HEK293T (cell line): ENCODE data around the gene EFHC2.

Experiments used
- CTCF ChIA-PET: fragments of 350-600 bp; formaldehyde crosslinking; extraction: SDS; loops from one replicate; lab custom pipeline; 2021; ENCODE audit warnings: antibody characterized with exemption, inconsistent platforms; lab: Yijun Ruan, JAX
- POLR2A ChIA-PET: fragments of 350-600 bp; formaldehyde crosslinking; extraction: SDS; loops from one replicate; lab custom pipeline; 2020; ENCODE audit warnings: antibody characterized with exemption, inconsistent platforms; lab: Yijun Ruan, JAX
- DNase-seq: peaks from one replicate; pipeline ENCODE4 v3.0.0; 2012; ENCODE audit warnings: mixed read lengths; ENCODE audit errors: extremely low spot score
- ARNT ChIP-seq: fragments of 450-650 bp; IDR thresholded peaks from 2 replicates; pipeline ENCODE4 v1.6.1; 2017; ENCODE audit warnings: mild to moderate bottlenecking
- BHLHE40 ChIP-seq: fragments of 450-650 bp; IDR thresholded peaks from 2 replicates; pipeline ENCODE4 v1.6.1; 2016; ENCODE audit warnings: mild to moderate bottlenecking, moderate library complexity, borderline replicate concordance
- CTBP1 ChIP-seq: fragments of 450-650 bp; IDR thresholded peaks from 2 replicates; pipeline ENCODE4 v1.6.1; 2016; ENCODE audit warnings: borderline replicate concordance
- ELF4 ChIP-seq: fragments of 450-650 bp; IDR thresholded peaks from 2 replicates; pipeline ENCODE4 v1.6.1; 2017; ENCODE audit warnings: antibody characterized with exemption
- FOXA1 ChIP-seq: fragments of 450-650 bp; IDR thresholded peaks from 2 replicates; pipeline ENCODE4 v1.6.1; 2016; ENCODE audit warnings: mild to moderate bottlenecking
- FOXK2 ChIP-seq: fragments of 450-650 bp; IDR thresholded peaks from 2 replicates; pipeline ENCODE4 v1.6.1; 2016; ENCODE audit warnings: mild to moderate bottlenecking
- FOXM1 ChIP-seq: fragments of 450-650 bp; IDR thresholded peaks from 2 replicates; pipeline ENCODE4 v1.6.1; 2017; ENCODE audit warnings: mild to moderate bottlenecking, borderline replicate concordance
- HDGF ChIP-seq: fragments of 450-650 bp; IDR thresholded peaks from 2 replicates; pipeline ENCODE4 v1.6.1; 2017; ENCODE audit warnings: antibody characterized with exemption, borderline replicate concordance
- L3MBTL2 ChIP-seq: fragments of 450-650 bp; conservative IDR thresholded peaks from 2 replicates; pipeline ENCODE4 v1.6.1; 2016; ENCODE audit warnings: mild to moderate bottlenecking
- LEF1 ChIP-seq: fragments of 450-650 bp; IDR thresholded peaks from 2 replicates; pipeline ENCODE4 v1.6.1; 2017; ENCODE audit warnings: mild to moderate bottlenecking, borderline replicate concordance
- NFRKB ChIP-seq: fragments of 450-650 bp; IDR thresholded peaks from 2 replicates; pipeline ENCODE4 v1.6.1; 2016; ENCODE audit warnings: mild to moderate bottlenecking, moderate library complexity
- PKNOX1 ChIP-seq: fragments of 450-650 bp; IDR thresholded peaks from 2 replicates; pipeline ENCODE4 v1.6.1; 2016
- SP1 ChIP-seq: fragments of 450-650 bp; IDR thresholded peaks from 2 replicates; pipeline ENCODE4 v1.6.1; 2017
- SUZ12 ChIP-seq: fragments of 450-650 bp; IDR thresholded peaks from 2 replicates; pipeline ENCODE4 v1.6.1; 2016; ENCODE audit warnings: mild to moderate bottlenecking
- TARDBP ChIP-seq: fragments of 450-650 bp; IDR thresholded peaks from 2 replicates; pipeline ENCODE4 v1.6.1; 2016
- ZNF384 ChIP-seq: fragments of 450-650 bp; IDR thresholded peaks from 2 replicates; pipeline ENCODE4 v1.6.1; 2016

The EFHC2 gene

GRCh38 chrX:44175455-44175854 is 168.0 kb downstream of the EFHC2 start:
- ChIA-PET CTCF (no interaction called here), POLR2A (no interaction called here)
- no peak for TF ChIP-seq FOXA1
- no peak for DNase-seq

- CTCF ChIA-PET = interaction anchor here (0.6 kb wide), 1 partner anchor 54 kb away, joined by 4 read pairs; no protein-coding TSS in a partner anchor
- POLR2A ChIA-PET = no interaction called here
- no peak for DNase-seq
- TF ChIP-seq NFRKB = no peak
- no peak for TF ChIP-seq FOXA1
- TF ChIP-seq BHLHE40 = no peak
- TF ChIP-seq TARDBP = no peak
- no peak for TF ChIP-seq FOXM1
- no peak for TF ChIP-seq ZNF384
- TF ChIP-seq FOXK2 = no peak
- no peak for TF ChIP-seq L3MBTL2
- TF ChIP-seq PKNOX1 = no peak
- TF ChIP-seq HDGF = no peak
- TF ChIP-seq ELF4 = no peak
- no peak for TF ChIP-seq SP1
Observed at GRCh38 chrX:44174061-44174460, 169.4 kb downstream of the EFHC2 start.

- CTCF ChIA-PET = no interaction called here
- no peak for TF ChIP-seq L3MBTL2
- no peak for TF ChIP-seq PKNOX1
- POLR2A ChIA-PET = no interaction called here
Observed at GRCh38 chrX:44173219-44173618, 170.3 kb downstream of the EFHC2 start.

GRCh38 chrX:44167116-44167515 is 176.4 kb downstream of the EFHC2 start:
- POLR2A ChIA-PET = no interaction called here
- TF ChIP-seq FOXM1 (no peak), PKNOX1 (no peak), SP1 (no peak), TARDBP (no peak)
- CTCF ChIA-PET = no interaction called here
- DNase-seq = no peak

More at GRCh38 chrX:44173219-44173618, 170.3 kb downstream of the EFHC2 start:
- no peak for DNase-seq

GRCh38 chrX:44162964-44163475 is 180.5 kb downstream of the EFHC2 start:
- ChIA-PET POLR2A (no interaction called here), CTCF (no interaction called here)
- TF ChIP-seq L3MBTL2 = no peak
- no peak for DNase-seq

GRCh38 chrX:44157858-44158257 is 185.6 kb downstream of the EFHC2 start:
- ChIA-PET CTCF (no interaction called here), POLR2A (no interaction called here)
- DNase-seq = no peak
- TF ChIP-seq CTBP1 = no peak
- no peak for TF ChIP-seq ELF4
- TF ChIP-seq FOXM1 = no peak
- no peak for TF ChIP-seq SUZ12
- no peak for TF ChIP-seq ARNT
- no peak for TF ChIP-seq HDGF
- no peak for TF ChIP-seq NFRKB
- no peak for TF ChIP-seq ZNF384
- TF ChIP-seq PKNOX1 = no peak
- no peak for TF ChIP-seq SP1
- TF ChIP-seq FOXK2 = no peak
- no peak for TF ChIP-seq TARDBP

GRCh38 chrX:44157283-44157682 is 186.2 kb downstream of the EFHC2 start:
- TF ChIP-seq ARNT (no peak), ELF4 (no peak), HDGF (no peak), FOXA1 (no peak), CTBP1 (no peak), TARDBP (no peak), L3MBTL2 (no peak), SP1 (no peak), FOXM1 (no peak), ZNF384 (no peak), PKNOX1 (no peak), NFRKB (no peak), SUZ12 (no peak), LEF1 (no peak)
- DNase-seq = no peak
- CTCF ChIA-PET = no interaction called here
- POLR2A ChIA-PET = no interaction called here
